DMS 273 (cell line): Measurements from ENCODE around the gene ST6GALNAC2.
"Not testable (repeated sequence)": the region's sequence is repeated elsewhere in the genome, so short reads cannot be mapped to it uniquely, and the experiment has no call there.

Experiments used
- DNase-seq: peaks from one replicate; lab custom pipeline; 2025; ENCODE audit not compliant: unreplicated experiment; lab: John Stamatoyannopoulos, UW

Gene ST6GALNAC2

GRCh38 chr17:76540381-76541300 is 45.0 kb downstream of the ST6GALNAC2 start:
- peak; percentile 98 for DNase-seq

- DNase-seq: peak; percentile 48
These were observed 45.9 kb downstream of the ST6GALNAC2 start, which contains the start of gene PRCD for GRCh38 chr17:76539631-76540271. Gene PRCD, plus strand, starts transcription at chr17:76540044. Its CDS starts 98 bp downstream, at chr17:76540142.

- no peak for DNase-seq
These were observed 46.6 kb downstream of the ST6GALNAC2 start for GRCh38 chr17:76538941-76539570.

GRCh38 chr17:76538281-76538931 is 47.3 kb downstream of the ST6GALNAC2 start:
- no peak for DNase-seq

- no peak for DNase-seq
These were observed 47.9 kb downstream of the ST6GALNAC2 start, which contains the start of gene CYGB for GRCh38 chr17:76537578-76538280. Gene CYGB, minus strand, starts transcription at chr17:76537709. Its CDS starts 167 bp downstream, at chr17:76537542.

- no peak for DNase-seq
These were observed 48.4 kb downstream of the ST6GALNAC2 start for GRCh38 chr17:76537288-76537577.

- no peak for DNase-seq
These were observed 49.0 kb downstream of the ST6GALNAC2 start for GRCh38 chr17:76536511-76537287.

GRCh38 chr17:76535788-76536510 is 49.7 kb downstream of the ST6GALNAC2 start:
- no peak for DNase-seq

GRCh38 chr17:76534831-76535732 is 50.6 kb downstream of the ST6GALNAC2 start:
- peak; percentile 50 for DNase-seq

- DNase-seq: not testable (repeated sequence)
These were observed 51.9 kb downstream of the ST6GALNAC2 start for GRCh38 chr17:76533640-76534359.

GRCh38 chr17:76532072-76532651 is 53.5 kb downstream of the ST6GALNAC2 start:
- DNase-seq: no peak

- DNase-seq: no peak
These were observed 54.1 kb downstream of the ST6GALNAC2 start for GRCh38 chr17:76531486-76532038.

- peak; percentile 33 for DNase-seq
These were observed 54.7 kb downstream of the ST6GALNAC2 start for GRCh38 chr17:76530811-76531485.

- DNase-seq: peak; percentile 43
These were observed 55.5 kb downstream of the ST6GALNAC2 start for GRCh38 chr17:76530095-76530723.

- peak; percentile 76 for DNase-seq
These were observed 56.2 kb downstream of the ST6GALNAC2 start for GRCh38 chr17:76529224-76530094.
